IMR-90 (cell line): ENCODE results near the gene ADAM23.

Experiments used
- CTCF ChIP-seq: conservative IDR thresholded peaks from 2 replicates; pipeline ENCODE4 v1.5.1; 2012; ENCODE audit warnings: mild to moderate bottlenecking, low read depth, low read length, improper control_type of control experiment
- ELK1 ChIP-seq: fragments of 150-350 bp; IDR thresholded peaks from 2 replicates; pipeline ENCODE4 v1.6.1; 2016; ENCODE audit warnings: low read depth, mild to moderate bottlenecking, low read length, moderate library complexity, borderline replicate concordance
- FOS ChIP-seq: fragments of 150-350 bp; IDR thresholded peaks from 2 replicates; pipeline ENCODE4 v1.6.1; 2016; ENCODE audit warnings: low read depth, low read length
- MAZ ChIP-seq: IDR thresholded peaks from 2 replicates; pipeline ENCODE4 v1.6.1; 2012; ENCODE audit warnings: low read depth, mild to moderate bottlenecking, low read length, improper control_type of control experiment, moderate library complexity, borderline replicate concordance
- MXI1 ChIP-seq: IDR thresholded peaks from 2 replicates; pipeline ENCODE4 v1.6.1; 2012; ENCODE audit warnings: low read depth, mild to moderate bottlenecking, low read length, moderate library complexity, borderline replicate concordance
- NFE2L2 ChIP-seq: fragments of 150-350 bp; IDR thresholded peaks from 2 replicates; pipeline ENCODE4 v1.6.1; 2016; ENCODE audit warnings: low read depth, mild to moderate bottlenecking, low read length
- POLR2A ChIP-seq: IDR thresholded peaks from 2 replicates; pipeline ENCODE4 v1.6.1; 2012; ENCODE audit warnings: mild to moderate bottlenecking, low read depth, low read length
- RFX5 ChIP-seq: IDR thresholded peaks from 2 replicates; pipeline ENCODE4 v1.8.0; 2012; ENCODE audit warnings: low read depth, mild to moderate bottlenecking, low read length, moderate library complexity
- SMC3 ChIP-seq: fragments of 150-350 bp; IDR thresholded peaks from 2 replicates; pipeline ENCODE4 v1.6.1; 2016; ENCODE audit warnings: low read depth, mild to moderate bottlenecking, antibody characterized with exemption, low read length, moderate library complexity
- TF ChIP-seq, protein P1 (sequence below): fragments of 150-350 bp; IDR thresholded peaks from 2 replicates; pipeline ENCODE4 v1.6.1; 2017; ENCODE audit warnings: mild to moderate bottlenecking, antibody characterized with exemption, low read length, low read depth

DNA sequence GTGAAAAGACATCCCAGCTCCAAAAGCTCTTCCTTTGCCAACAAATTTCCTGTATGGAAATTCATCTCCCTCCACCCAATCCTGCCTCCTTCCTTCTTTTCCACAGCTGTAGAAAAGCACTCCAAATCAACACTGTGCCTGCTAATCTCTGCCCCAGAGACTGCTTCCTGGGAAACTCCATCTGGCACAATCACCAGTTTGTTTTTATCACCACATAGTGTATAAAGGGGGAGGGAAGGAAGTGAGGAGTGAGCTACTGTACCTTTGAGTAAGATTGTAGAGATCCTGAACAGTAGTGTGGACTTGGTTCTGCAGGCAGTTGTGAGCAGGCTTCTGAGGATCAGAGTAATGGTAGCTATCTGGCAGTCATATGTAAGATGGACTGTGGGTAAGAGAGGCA lies 184.3 kb downstream of the ADAM23 start:
- TF ChIP-seq CTCF, result no peak
- TF ChIP-seq MXI1, result no peak
- TF ChIP-seq ELK1, result no peak
- no peak for TF ChIP-seq NFE2L2
- no peak for TF ChIP-seq POLR2A
- no peak for TF ChIP-seq MAZ
- TF ChIP-seq, protein P1, sequence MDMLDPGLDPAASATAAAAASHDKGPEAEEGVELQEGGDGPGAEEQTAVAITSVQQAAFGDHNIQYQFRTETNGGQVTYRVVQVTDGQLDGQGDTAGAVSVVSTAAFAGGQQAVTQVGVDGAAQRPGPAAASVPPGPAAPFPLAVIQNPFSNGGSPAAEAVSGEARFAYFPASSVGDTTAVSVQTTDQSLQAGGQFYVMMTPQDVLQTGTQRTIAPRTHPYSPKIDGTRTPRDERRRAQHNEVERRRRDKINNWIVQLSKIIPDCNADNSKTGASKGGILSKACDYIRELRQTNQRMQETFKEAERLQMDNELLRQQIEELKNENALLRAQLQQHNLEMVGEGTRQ, result no peak
- TF ChIP-seq FOS, result no peak
- TF ChIP-seq RFX5, result no peak
- TF ChIP-seq SMC3, result no peak
